Uterus (tissue), 2 donors: ENCODE data around the gene IQGAP1.

Source experiments
- CTCF ChIP-seq, 4 experiments: fragments of 200-600 bp in 2 of 4; fragments of 450-650 bp in 2 of 4; sonication (generic) in 2 of 4; IDR thresholded peaks; one replicate each; pipeline ENCODE4 v1.5.1; 2016 to 2019; ENCODE audit warnings: antibody characterized with exemption in 4 of 4, mild to moderate bottlenecking in 2 of 4, moderate library complexity in 1 of 4
- POLR2A ChIP-seq, 2 donors: fragments of 450-650 bp; IDR thresholded peaks; one replicate each; pipeline ENCODE4 v1.6.1; 2016; ENCODE audit warnings: antibody characterized with exemption in 2 of 2, mild to moderate bottlenecking in 1 of 2, moderate library complexity in 1 of 2

- no peak for TF ChIP-seq CTCF (IDR thresholded peaks at IDR 0.05)
- no peak for TF ChIP-seq POLR2A (IDR thresholded peaks at IDR 0.05)
These were observed 25.2 kb upstream of the IQGAP1 start for GRCh38 chr15:90362936-90363212.
